Measurements from ENCODE around the gene ASB18.

ASB18 gene

GRCh38 chr2:236236559-236237452 lies 27.4 kb downstream of the ASB18 start:
- peak; percentile 12; the same call in 1 of the 2 replicates for TF ChIP-seq CTCF (IDR thresholded peaks at IDR 0.05)
- no peak for TF ChIP-seq ZFX (IDR thresholded peaks at IDR 0.05; ENCODE audit: borderline replicate concordance)
- H3K27ac ChIP-seq: no peak overlapping the region

GRCh38 chr2:236229186-236229585 lies 35.0 kb downstream of the ASB18 start:
- no peak overlapping the region for H3K27ac ChIP-seq
- TF ChIP-seq CTCF (IDR thresholded peaks at IDR 0.05) (no peak), ZFX (IDR thresholded peaks at IDR 0.05; ENCODE audit: borderline replicate concordance) (no peak)

GRCh38 chr2:236223675-236224074 lies 40.5 kb downstream of the ASB18 start:
- H3K27ac ChIP-seq: no peak overlapping the region
- no peak for TF ChIP-seq CTCF (IDR thresholded peaks at IDR 0.05)
- TF ChIP-seq ZFX (IDR thresholded peaks at IDR 0.05; ENCODE audit: borderline replicate concordance): no peak

- TF ChIP-seq ZFX (IDR thresholded peaks at IDR 0.05; ENCODE audit: borderline replicate concordance) (no peak), CTCF (IDR thresholded peaks at IDR 0.05) (no peak)
- H3K27ac ChIP-seq: no peak overlapping the region
These were observed 42.4 kb downstream of the ASB18 start for GRCh38 chr2:236221798-236222197.

- TF ChIP-seq ZFX (IDR thresholded peaks at IDR 0.05; ENCODE audit: borderline replicate concordance) (no peak), CTCF (IDR thresholded peaks at IDR 0.05) (no peak)
- no peak overlapping the region for H3K27ac ChIP-seq
These were observed 44.8 kb downstream of the ASB18 start for GRCh38 chr2:236219411-236219810.

- TF ChIP-seq ZFX (IDR thresholded peaks at IDR 0.05; ENCODE audit: borderline replicate concordance): no peak
- TF ChIP-seq CTCF (IDR thresholded peaks at IDR 0.05): no peak
These were observed 46.3 kb downstream of the ASB18 start for GRCh38 chr2:236217926-236218325.

GRCh38 chr2:236216711-236217110 lies 47.5 kb downstream of the ASB18 start:
- no peak for TF ChIP-seq ZFX (IDR thresholded peaks at IDR 0.05; ENCODE audit: borderline replicate concordance)
- no peak for TF ChIP-seq CTCF (IDR thresholded peaks at IDR 0.05)
- no peak overlapping the region for H3K27ac ChIP-seq

More at GRCh38 chr2:236217926-236218325, 46.3 kb downstream of the ASB18 start:
- H3K27ac ChIP-seq: no peak overlapping the region

Data from 22Rv1 (cell line).